Coronary artery (tissue), 2 donors: ENCODE measurements around the gene BRIP1.
"Not testable (repeated sequence)": the region's sequence is repeated elsewhere in the genome, so short reads cannot be mapped to it uniquely, and the experiment has no call there.

Experiments used
- DNase-seq: peaks from one replicate; pipeline ENCODE4 v3.0.0-alpha.2; 2017; ENCODE audit warnings: low spot score
- H3K27ac ChIP-seq, 2 donors: fragments of 200-600 bp; sonication (generic); one replicate each; pipeline ENCODE4 v1.5.1; 2016 to 2019
- H3K4me3 ChIP-seq: fragments of 200-600 bp; sonication (generic); 2 replicates; pipeline ENCODE4 v1.5.1; 2016; ENCODE audit warnings: mild to moderate bottlenecking, moderate library complexity
- TF ChIP-seq, protein P1 (sequence below): fragments of 200-600 bp; sonication (generic); IDR thresholded peaks from one replicate; pipeline ENCODE4 v1.5.1; 2019; ENCODE audit warnings: antibody characterized with exemption

Gene BRIP1

DNA sequence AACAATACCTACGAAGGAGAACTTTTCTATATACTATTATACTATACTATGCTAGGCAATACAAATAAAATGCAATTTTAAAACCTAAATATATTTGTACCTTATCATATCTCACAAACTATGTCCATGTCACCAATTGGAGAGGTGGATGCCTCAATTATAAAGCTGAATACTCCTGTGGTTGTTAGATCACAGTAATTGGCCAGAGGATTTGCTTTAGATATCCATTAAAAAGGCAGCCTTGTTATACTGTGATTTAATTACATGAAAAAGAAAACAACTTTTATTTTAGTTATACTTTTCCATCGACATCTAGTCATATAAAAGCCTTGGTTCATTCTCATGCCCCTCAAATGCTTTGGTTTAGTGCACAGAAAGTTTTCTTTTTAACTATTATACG is 129.3 kb downstream of the BRIP1 start:
- DNase-seq, result no peak
- TF ChIP-seq, protein P1, sequence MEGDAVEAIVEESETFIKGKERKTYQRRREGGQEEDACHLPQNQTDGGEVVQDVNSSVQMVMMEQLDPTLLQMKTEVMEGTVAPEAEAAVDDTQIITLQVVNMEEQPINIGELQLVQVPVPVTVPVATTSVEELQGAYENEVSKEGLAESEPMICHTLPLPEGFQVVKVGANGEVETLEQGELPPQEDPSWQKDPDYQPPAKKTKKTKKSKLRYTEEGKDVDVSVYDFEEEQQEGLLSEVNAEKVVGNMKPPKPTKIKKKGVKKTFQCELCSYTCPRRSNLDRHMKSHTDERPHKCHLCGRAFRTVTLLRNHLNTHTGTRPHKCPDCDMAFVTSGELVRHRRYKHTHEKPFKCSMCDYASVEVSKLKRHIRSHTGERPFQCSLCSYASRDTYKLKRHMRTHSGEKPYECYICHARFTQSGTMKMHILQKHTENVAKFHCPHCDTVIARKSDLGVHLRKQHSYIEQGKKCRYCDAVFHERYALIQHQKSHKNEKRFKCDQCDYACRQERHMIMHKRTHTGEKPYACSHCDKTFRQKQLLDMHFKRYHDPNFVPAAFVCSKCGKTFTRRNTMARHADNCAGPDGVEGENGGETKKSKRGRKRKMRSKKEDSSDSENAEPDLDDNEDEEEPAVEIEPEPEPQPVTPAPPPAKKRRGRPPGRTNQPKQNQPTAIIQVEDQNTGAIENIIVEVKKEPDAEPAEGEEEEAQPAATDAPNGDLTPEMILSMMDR, result no peak
- Histone ChIP-seq H3K4me3 (no peak overlapping the region), H3K27ac (no peak overlapping the region)

DNA sequence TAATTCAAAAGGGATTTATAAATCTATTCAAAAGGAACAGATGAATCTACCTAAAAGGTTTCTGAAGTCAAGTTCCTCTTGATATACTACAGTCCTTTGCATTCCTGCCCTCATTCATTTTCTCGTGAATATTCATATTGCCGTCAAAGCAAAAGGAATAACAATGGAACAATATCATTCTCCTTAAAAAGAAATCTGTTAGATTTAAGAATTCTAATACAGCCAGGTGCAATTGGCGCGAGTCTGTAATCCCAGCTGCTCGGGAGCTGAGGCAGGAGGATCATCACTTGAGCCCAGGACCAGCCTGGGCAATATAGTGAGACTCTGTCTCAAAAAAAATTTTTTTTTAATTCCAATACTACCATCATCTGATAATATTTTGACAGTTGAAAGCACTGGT is 130.3 kb downstream of the BRIP1 start:
- H3K27ac ChIP-seq, result no peak overlapping the region
- DNase-seq, result no peak
- no peak overlapping the region for H3K4me3 ChIP-seq
- TF ChIP-seq, protein P1, result no peak

DNA sequence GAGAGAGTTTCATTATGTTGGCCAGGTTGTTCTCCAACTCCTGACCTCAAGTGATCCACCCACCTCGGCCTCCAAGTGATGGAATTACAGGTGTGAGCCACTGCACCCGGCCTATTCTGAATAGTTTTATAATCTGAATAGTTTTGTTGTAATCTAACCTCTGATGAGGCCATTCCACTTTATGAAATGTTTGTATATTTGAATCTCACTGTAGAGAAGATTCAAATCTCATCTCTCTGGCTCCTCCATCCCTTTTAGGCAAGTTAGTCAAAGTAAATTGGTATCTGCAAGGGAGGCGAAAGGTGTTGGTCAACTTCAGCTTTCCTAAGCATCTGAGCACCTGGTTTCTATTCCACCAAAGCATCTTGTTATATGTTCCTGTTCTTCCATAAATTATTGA is 131.2 kb downstream of the BRIP1 start:
- TF ChIP-seq, protein P1, result no peak
- Histone ChIP-seq H3K4me3 (no peak overlapping the region), H3K27ac (no peak overlapping the region)
- no peak for DNase-seq

DNA sequence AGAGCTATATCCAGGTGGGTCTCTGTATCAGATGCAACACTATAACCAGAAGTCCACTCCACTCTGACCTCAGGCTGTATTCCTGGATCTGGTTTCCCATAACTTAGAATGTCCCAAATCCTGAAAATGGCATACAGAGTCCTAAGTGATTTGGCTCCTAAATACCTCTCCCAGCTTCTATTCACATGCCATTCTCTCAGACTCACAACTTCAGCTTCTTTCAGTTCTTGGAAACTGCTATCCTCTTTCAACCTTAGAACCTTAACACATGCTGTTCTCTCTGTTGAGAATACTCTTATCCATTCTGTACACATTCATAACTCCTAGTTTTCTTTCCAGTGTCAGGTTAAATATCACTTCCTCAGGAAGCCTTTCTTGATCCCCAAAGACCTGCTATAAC is 132.0 kb downstream of the BRIP1 start:
- TF ChIP-seq, protein P1, result no peak
- no peak for DNase-seq
- no peak overlapping the region for H3K4me3 ChIP-seq
- no peak overlapping the region for H3K27ac ChIP-seq

DNA sequence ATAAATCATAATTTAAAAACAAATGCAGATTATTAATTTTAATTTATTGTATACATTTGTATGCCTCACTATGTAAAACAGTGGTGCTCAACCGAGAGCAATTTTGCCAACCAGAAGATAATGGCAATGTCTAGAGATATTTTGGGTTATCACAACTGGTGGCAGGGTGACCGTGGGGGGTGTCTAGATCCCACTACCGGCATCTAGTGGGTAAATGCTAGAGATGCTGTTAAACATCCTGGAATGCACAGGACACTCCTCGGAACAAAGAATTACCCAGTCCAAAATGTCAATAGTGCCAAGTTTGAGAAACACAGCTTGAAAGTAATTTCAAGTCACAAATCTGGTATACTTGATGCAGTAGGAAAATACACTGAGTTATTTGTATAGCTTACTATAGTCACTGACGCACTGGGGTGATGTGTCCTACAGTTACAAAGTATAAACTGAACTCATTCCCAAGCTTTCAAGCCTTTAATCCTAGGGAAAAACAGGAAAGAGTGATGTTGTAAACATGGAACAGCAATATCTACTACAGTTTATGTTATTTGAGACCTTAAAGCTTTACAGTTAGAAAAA is 133.5 kb downstream of the BRIP1 start:
- DNase-seq, result no peak
- TF ChIP-seq, protein P1, result no peak
- H3K4me3 ChIP-seq, result no peak overlapping the region
- no peak overlapping the region for H3K27ac ChIP-seq

DNA sequence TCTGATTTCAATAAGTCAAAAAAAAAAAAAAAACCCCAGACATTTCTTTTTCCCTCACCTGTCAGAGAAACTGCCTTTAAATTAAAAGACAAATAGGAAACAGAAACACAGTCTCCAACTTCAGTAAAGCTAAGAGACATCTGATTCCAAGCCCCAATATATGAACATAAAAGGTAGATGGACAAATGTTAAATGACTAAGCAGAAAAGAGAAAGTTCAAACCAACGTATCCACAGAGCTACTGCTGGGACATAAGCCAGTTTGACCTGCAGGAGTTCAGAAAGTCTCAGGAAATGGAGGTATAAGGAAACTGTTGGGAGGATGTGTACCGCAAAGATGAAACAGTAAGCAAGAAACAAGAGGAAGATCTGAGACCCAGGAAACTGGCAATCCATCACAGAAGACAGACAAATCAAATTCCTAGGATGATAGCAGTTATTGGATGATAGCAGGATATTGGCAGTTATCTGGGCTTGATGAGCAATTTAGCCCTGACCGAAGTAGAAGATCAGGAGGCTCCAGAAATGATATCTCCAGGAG is 135.0 kb downstream of the BRIP1 start:
- DNase-seq, result no peak
- H3K27ac ChIP-seq, result no peak overlapping the region
- no peak overlapping the region for H3K4me3 ChIP-seq
- TF ChIP-seq, protein P1, result no peak

DNA sequence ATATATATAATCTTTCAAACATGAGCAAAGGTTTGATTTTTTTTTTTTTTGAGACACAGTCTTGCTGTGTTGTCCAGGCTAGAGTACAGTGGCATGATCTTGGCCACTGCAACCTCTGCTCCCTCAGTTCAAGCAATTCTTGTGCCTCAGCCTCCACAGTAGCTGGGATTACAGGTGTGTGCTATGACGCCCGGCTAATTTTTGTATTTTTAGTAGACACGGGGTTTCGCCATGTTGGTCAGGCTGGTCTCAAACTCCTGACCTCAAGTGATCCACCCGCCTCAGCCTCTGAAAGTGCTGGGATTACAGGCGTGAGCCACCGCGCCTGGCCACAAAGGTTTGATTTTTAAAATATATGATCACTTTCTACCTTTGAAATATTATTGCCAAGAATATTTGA is 135.5 kb downstream of the BRIP1 start:
- not testable (repeated sequence) for DNase-seq, H3K27ac ChIP-seq, H3K4me3 ChIP-seq
